Loucy (cell line): ENCODE data around the gene SLF2.

Experiments
- H2AFZ ChIP-seq: fragments of 200-600 bp; sonication (generic); 2 replicates; pipeline ENCODE4 v1.6.0; 2016; ENCODE audit warnings: antibody characterized with exemption, mild to moderate bottlenecking, low read length, moderate library complexity
- H3F3A ChIP-seq: fragments of 200-600 bp; 2 replicates; pipeline ENCODE4 v1.6.0; 2016; ENCODE audit warnings: antibody characterized with exemption, low read depth, mild to moderate bottlenecking
- H3K27me3 ChIP-seq: fragments of 200-600 bp; sonication (generic); 2 replicates; pipeline ENCODE4 v1.6.1; 2014; ENCODE audit warnings: low read length, mild to moderate bottlenecking; ENCODE audit not compliant: insufficient read depth, poor library complexity, severe bottlenecking
- H3K36me3 ChIP-seq: fragments of 200-600 bp; sonication (generic); 2 replicates; pipeline ENCODE4 v1.6.1; 2016; ENCODE audit warnings: low read length; ENCODE audit not compliant: insufficient read depth
- H3K4me1 ChIP-seq: fragments of 200-600 bp; sonication (generic); 2 replicates; pipeline ENCODE4 v1.5.1; 2014; ENCODE audit warnings: low read length, mild to moderate bottlenecking; ENCODE audit not compliant: insufficient read depth, poor library complexity, severe bottlenecking
- H3K4me2 ChIP-seq: fragments of 200-600 bp; sonication (generic); 2 replicates; pipeline ENCODE4 v1.6.0; 2014; ENCODE audit warnings: antibody characterized with exemption, low read length, low read depth, mild to moderate bottlenecking; ENCODE audit not compliant: poor library complexity, severe bottlenecking
- H3K4me3 ChIP-seq: fragments of 200-600 bp; sonication (generic); 2 replicates; pipeline ENCODE4 v1.5.1; 2014; ENCODE audit warnings: low read length, mild to moderate bottlenecking, mixed read lengths; ENCODE audit not compliant: poor library complexity, severe bottlenecking
- H3K79me2 ChIP-seq: fragments of 200-600 bp; sonication (generic); 2 replicates; pipeline ENCODE4 v1.6.1; 2014; ENCODE audit warnings: low read length; ENCODE audit not compliant: insufficient read depth
- H3K9ac ChIP-seq: fragments of 200-600 bp; sonication (generic); 2 replicates; pipeline ENCODE4 v1.6.0; 2014; ENCODE audit warnings: mild to moderate bottlenecking, low read depth, low read length, moderate library complexity; ENCODE audit not compliant: poor library complexity, severe bottlenecking
- H3K9me2 ChIP-seq: fragments of 200-600 bp; sonication (generic); replicated peaks from 2 replicates; pipeline ENCODE4 v1.6.1; 2016; ENCODE audit warnings: low read depth, low read length, mixed read lengths
- H3K9me3 ChIP-seq: fragments of 200-600 bp; sonication (generic); 2 replicates; pipeline ENCODE4 v1.6.1; 2014; ENCODE audit warnings: mild to moderate bottlenecking, antibody characterized with exemption, low read length, low read depth; ENCODE audit not compliant: insufficient read depth
- H4K20me1 ChIP-seq: fragments of 200-600 bp; sonication (generic); 2 replicates; pipeline ENCODE4 v1.6.0; 2014; ENCODE audit warnings: antibody characterized with exemption, low read length, mild to moderate bottlenecking; ENCODE audit not compliant: insufficient read depth, poor library complexity, severe bottlenecking
- CTCF ChIP-seq: fragments of 200-600 bp; sonication (generic); conservative IDR thresholded peaks from 2 replicates; pipeline ENCODE4 v1.5.1; 2014; ENCODE audit warnings: mild to moderate bottlenecking, antibody characterized with exemption, low read length
- EZH2phosphoT487 ChIP-seq: fragments of 200-600 bp; IDR thresholded peaks from 2 replicates; pipeline ENCODE4 v1.6.1; 2018; ENCODE audit warnings: antibody characterized with exemption, mild to moderate bottlenecking, moderate library complexity, borderline replicate concordance

The SLF2 gene

GRCh38 chr10:100997360-100998182 is 84.8 kb downstream of the SLF2 start:
- peaks cover 37% of the 10 kb centered on the region for H3K4me1 ChIP-seq

GRCh38 chr10:100998183-100998990 is 85.6 kb downstream of the SLF2 start:
- peaks cover 43% of the 10 kb centered on the region for H3K79me2 ChIP-seq
- H3K4me1 ChIP-seq, result peaks cover 37% of the 10 kb centered on the region
- peak overlapping the region; percentile 99 for H2AFZ ChIP-seq
- no peaks in the 10 kb centered on the region for H3K9me2 ChIP-seq
- H3K4me3 ChIP-seq, result peak overlapping the region; percentile 91
- H4K20me1 ChIP-seq, result peaks cover 4% of the 10 kb centered on the region
- H3F3A ChIP-seq, result no peaks in the 10 kb centered on the region
- no peaks in the 10 kb centered on the region for H3K27me3 ChIP-seq
- H3K9ac ChIP-seq, result peak overlapping the region; percentile 84
- TF ChIP-seq CTCF (no peak), EZH2phosphoT487 (no peak)
- no peaks in the 10 kb centered on the region for H3K9me3 ChIP-seq
- peak overlapping the region; percentile 98 for H3K4me2 ChIP-seq
- H3K36me3 ChIP-seq, result no peaks in the 10 kb centered on the region; the same call in 1 of the 2 replicates

More at GRCh38 chr10:100997360-100998182, 84.8 kb downstream of the SLF2 start:
- Histone ChIP-seq H3K36me3 (no peaks in the 10 kb centered on the region; the same call in 1 of the 2 replicates), H3K9ac (peak overlapping the region; percentile 84), H3F3A (no peaks in the 10 kb centered on the region), H3K9me3 (no peaks in the 10 kb centered on the region), H3K4me2 (peak overlapping the region; percentile 98), H3K4me3 (peak overlapping the region; percentile 91), H2AFZ (peak overlapping the region; percentile 99), H4K20me1 (no peaks in the 10 kb centered on the region), H3K9me2 (no peaks in the 10 kb centered on the region), H3K79me2 (peaks cover 36% of the 10 kb centered on the region), H3K27me3 (no peaks in the 10 kb centered on the region)
- TF ChIP-seq EZH2phosphoT487 (no peak), CTCF (peak; percentile 82)

GRCh38 chr10:100998991-100999741 is 86.4 kb downstream of the SLF2 start:
- Histone ChIP-seq H3K27me3 (no peaks in the 10 kb centered on the region), H3K4me2 (peak overlapping the region; percentile 98), H2AFZ (peak overlapping the region; percentile 99), H3K4me3 (peak overlapping the region; percentile 91), H3K36me3 (no peaks in the 10 kb centered on the region; the same call in 1 of the 2 replicates), H3K9me3 (no peaks in the 10 kb centered on the region), H3K9ac (peak overlapping the region; percentile 84), H3K4me1 (peaks cover 37% of the 10 kb centered on the region), H4K20me1 (peaks cover 4% of the 10 kb centered on the region), H3K9me2 (no peaks in the 10 kb centered on the region), H3K79me2 (peaks cover 43% of the 10 kb centered on the region), H3F3A (no peaks in the 10 kb centered on the region)
- TF ChIP-seq CTCF (peak; percentile 68), EZH2phosphoT487 (no peak)
